Activated naive CD4-positive, alpha-beta T cell treated with anti-CD3 and anti-CD28 coated beads, Interleukin-2, amount 50 U/mL, for 72 hours (primary cell): ENCODE data around the gene SLC44A4. TPM values are rescaled to one million over a fixed set of nuclear protein-coding genes. Genes with fewer than 3 reads are reported as not detected.
"Not testable (repeated sequence)": the region's sequence is repeated elsewhere in the genome, so short reads cannot be mapped to it uniquely, and the experiment has no call there.

ENCODE experiments used
- ATAC-seq, 2 donors: fragments of 150-1000 bp; cut with Tn5 transposase; 2 replicates each; pipeline ENCODE4 v1.10.0; 2021; ENCODE audit warnings: mild to moderate bottlenecking in 2 of 2, moderate library complexity in 2 of 2
- DNase-seq, 2 donors: peaks; one replicate each; pipeline ENCODE4 v3.0.0; 2021 to 2022; ENCODE audit warnings: low spot score in 2 of 2
- H3K27ac Mint-ChIP-seq, 2 donors: one replicate each; pipeline ENCODE4 v1.8.0; 2022; ENCODE audit warnings: mild to moderate bottlenecking in 2 of 2, mixed read lengths in 2 of 2
- H3K36me3 Mint-ChIP-seq, 2 donors: one replicate each; pipeline ENCODE4 v1.8.0; 2022; ENCODE audit warnings: mixed read lengths in 2 of 2
- H3K9me3 Mint-ChIP-seq, 2 donors: one replicate each; pipeline ENCODE4 v1.8.0; 2022; ENCODE audit warnings: mixed read lengths in 2 of 2
- total RNA-seq, 2 donors: library from RNA; stranded (reverse); gene quantifications; one replicate each; pipeline ENCODE4 v1.2.3, GENCODE V29; 2022

SLC44A4 gene
- under 1 TPM in 1 of 2 donors, not detected in 1; 0.29 TPM for total RNA-seq

DNA sequence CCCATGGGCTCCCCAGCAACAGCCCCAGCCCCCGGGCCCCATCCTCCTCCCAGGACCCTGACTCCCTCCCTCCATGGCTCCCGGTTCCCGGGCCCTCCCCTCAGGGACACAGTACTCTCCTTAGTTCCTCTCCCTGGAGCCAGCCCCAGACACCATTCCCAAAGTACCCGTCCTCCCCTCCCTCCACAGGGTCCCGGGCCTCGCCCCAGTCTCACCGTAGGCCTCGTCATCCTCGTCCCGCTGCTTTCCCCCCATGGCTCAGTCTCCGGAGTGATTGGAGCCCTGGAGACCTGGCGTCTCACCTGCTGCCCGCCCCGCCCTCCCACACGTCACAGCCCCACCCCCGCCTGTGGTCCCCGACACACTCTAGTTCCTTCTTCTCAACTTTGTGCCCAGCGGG, at the start of gene SLC44A4:
SLC44A4 (minus strand) TSS at position 272 of the 400 bp plus-strand sequence; CDS start at position 255, 17 bp downstream.
- DNase-seq (no peak), ATAC-seq (no peak)
- Mint-ChIP-seq H3K9me3 (no peaks in the 10 kb centered on the region), H3K36me3 (peaks cover 8 to 9% of the 10 kb centered on the region in 2 donors), H3K27ac (peak within 1 kb of the TSS in 1 of 2 donors; percentile 42)

DNA sequence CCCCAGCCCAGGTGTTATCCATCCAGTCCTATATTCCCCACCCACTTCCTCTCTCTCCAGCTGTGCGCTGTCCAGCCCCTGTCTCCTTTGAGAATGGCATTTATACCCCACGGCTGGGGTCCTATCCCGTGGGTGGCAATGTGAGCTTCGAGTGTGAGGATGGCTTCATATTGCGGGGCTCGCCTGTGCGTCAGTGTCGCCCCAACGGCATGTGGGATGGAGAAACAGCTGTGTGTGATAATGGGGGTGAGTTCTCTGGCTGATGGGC, 49.8 kb upstream of the SLC44A4 start:
- H3K36me3 Mint-ChIP-seq = no peaks in the 10 kb centered on the region
- no peak overlapping the region for H3K27ac Mint-ChIP-seq
- ATAC-seq (no peak), DNase-seq (no peak)
- no peaks in the 10 kb centered on the region for H3K9me3 Mint-ChIP-seq

DNA sequence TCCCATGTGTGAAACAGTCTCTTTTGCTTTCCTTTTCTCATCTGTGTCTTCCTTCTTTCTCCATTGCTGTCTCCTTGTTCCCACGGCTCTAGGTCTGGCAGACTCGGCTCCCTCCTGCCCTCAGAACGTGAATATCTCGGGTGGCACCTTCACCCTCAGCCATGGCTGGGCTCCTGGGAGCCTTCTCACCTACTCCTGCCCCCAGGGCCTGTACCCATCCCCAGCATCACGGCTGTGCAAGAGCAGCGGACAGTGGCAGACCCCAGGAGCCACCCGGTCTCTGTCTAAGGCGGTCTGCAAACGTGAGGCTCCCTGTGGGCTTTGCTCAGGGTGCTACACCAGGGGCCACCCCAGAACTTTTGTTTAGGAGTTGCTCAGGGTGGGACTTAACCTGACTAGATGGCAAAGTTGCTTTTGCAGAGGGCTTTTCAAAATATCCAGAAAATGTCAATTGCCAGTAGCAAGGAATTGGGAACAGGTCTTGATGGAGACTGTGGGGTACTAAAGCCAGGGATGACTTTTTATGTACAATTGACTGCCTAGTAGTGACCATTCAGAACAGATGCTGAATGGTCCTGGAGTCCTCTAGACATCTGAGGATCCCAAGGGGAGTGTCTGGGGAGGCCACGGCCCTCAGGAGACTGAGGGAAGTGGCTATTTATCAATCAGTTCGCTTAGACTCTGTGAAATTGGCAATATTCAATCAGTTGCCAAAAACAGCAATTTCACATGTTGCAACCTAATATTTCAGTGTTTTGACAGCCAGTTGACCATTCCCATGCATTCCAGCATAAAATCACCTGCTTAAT, 49.3 kb upstream of the SLC44A4 start:
- ATAC-seq = no peak
- Mint-ChIP-seq H3K27ac (no peak overlapping the region), H3K9me3 (no peaks in the 10 kb centered on the region), H3K36me3 (no peaks in the 10 kb centered on the region)
- DNase-seq = no peak

DNA sequence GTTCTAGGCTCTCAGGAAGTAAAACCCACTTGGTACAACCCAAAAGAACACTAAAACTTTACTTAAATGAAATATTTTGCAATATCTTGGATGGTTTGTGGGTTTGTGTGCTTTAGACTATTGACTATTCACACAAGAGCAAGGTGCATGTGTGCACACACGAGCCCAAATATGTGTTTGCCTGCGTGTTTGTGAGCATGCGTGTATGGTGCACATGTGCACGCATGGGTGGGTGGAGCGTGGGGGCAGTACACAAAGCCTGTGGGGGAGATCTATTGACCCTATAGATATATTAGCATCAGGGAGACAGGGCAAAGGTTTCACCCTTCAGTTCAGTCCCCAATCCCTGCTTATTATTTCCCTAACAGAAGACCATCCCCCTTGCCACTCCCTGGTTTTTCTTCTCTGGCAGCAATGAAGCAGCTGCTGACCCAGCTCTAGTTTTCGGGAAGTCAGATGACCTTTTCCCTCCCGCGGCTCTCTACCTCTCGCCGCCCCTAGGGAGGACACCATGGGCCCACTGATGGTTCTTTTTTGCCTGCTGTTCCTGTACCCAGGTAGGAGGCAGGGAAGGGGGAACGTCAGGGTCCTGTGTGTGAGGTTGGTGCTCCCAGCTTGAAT, 48.6 kb upstream of the SLC44A4 start, which contains the start of gene C2:
C2 (plus strand) TSS at position 476 of the 621 bp plus-strand sequence; CDS start at position 512, 36 bp downstream.
- H3K9me3 Mint-ChIP-seq = no peaks in the 10 kb centered on the region
- no peaks in the 10 kb centered on the region for H3K36me3 Mint-ChIP-seq
- no peak within 1 kb of the TSS for H3K27ac Mint-ChIP-seq
- no peak for ATAC-seq
- DNase-seq = no peak

DNA sequence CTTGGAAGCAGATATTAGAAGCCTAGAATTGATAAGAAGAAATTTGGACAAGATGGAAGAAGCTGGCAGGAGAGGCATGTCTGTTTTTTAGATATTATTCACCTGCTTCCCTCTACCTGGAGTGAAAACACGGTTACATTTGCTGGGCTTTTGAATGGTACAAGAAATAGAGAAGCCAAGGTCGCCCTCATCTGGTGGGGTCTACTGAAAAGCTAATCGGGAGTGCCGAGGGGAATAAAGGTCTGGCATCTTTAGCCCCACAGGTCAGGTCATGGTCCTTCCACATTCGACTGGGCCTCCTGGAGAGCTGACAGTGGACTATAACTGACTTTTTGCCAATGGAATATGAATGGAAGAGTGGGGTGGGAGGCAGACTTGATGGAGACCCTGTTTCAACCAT, 44.1 kb upstream of the SLC44A4 start:
- DNase-seq = peak in 1 of 2 donors; percentile 32
- no peak overlapping the region for H3K27ac Mint-ChIP-seq
- no peaks in the 10 kb centered on the region for H3K36me3 Mint-ChIP-seq
- H3K9me3 Mint-ChIP-seq = no peaks in the 10 kb centered on the region
- peak in 1 of 2 donors; percentile 60 for ATAC-seq

DNA sequence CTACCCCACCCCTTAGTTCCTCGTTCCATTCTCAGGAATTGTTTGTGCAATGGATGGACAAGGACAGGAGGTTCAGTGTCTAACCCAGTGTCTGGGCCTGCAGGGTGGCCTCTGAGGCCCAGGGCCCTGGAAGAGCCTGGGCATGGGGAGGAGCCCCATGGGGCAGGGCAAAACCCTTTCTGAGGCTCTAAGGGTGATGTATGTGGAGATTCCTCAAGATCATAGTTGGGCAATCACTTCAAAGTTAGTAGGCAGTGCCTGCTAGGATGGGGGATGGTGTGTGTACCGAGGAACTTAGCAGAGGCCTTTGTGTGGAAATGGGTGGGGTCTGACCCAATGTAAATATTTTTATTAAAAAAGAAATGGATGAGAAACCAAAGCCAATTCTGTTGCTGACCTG, 42.0 kb upstream of the SLC44A4 start:
- Mint-ChIP-seq H3K27ac (no peak overlapping the region), H3K9me3 (no peaks in the 10 kb centered on the region)

DNA sequence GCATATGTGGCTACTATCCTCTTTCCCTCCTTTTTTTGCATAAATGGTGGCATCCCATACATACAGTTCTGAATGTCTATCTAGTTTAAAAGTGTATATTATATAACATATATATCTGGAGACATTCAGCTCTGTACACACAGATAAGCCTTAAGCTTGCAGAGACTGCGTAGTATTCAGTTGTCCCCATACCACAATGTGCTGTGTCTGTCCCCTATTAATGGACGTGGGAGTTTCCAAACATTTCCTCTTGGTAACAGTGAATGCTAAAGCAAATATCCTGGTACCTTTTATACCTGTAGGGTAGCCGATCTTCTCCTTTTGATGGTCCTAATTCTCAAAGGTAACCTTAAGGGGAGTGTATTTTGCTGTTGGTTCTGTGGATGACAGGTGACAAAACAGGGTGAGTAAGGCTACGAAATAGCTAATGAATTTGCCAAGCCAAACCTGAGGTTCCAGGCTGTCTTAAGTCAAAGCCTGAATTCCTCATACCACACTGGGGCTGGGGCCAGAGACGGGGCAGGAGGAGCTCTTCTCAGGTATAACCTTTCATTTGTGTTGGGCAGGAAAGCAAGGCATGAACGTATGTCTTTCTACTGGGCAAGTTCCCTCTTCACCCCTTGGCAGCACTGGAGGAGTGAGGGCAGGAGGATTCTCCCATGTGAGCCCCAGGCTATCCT, 41.0 kb upstream of the SLC44A4 start:
- no peaks in the 10 kb centered on the region for H3K9me3 Mint-ChIP-seq
- no peak overlapping the region for H3K27ac Mint-ChIP-seq
- ATAC-seq (no peak), DNase-seq (no peak)
- no peaks in the 10 kb centered on the region for H3K36me3 Mint-ChIP-seq

More for the DNA sequence above, 42.0 kb upstream of the SLC44A4 start:
- no peak for ATAC-seq
- no peak for DNase-seq
- no peaks in the 10 kb centered on the region for H3K36me3 Mint-ChIP-seq

DNA sequence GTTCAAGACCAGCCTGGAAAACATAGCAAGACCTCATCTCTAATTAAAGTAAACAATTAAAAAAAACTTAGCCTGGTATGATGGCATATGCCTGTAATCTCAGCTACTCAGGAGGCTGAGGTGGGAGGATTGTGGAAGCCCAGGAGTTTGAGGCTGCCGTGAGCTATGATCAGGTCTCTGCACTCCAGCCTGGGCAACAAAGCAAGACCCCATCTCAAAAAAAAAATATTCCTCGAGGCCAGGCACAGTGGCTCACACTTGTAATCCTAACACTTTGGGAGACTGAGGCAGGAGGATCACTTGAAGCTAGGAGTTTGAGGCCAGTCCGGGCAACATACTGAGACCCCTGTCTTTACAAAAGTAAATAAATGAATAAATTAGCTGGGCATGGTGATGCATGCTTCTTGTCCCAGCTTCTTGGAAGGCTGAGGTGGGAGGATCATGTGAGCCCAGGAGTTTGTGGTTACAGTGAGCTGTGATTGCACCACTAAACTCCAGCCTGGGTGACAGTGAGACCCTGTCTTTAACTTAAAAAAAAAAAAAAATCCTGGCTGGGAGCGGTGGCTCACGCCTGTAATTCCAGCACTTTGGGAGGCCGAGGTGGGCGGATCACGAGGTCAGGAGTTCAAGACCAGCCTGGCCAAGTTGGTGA, 39.4 kb upstream of the SLC44A4 start:
- DNase-seq = no peak
- H3K36me3 Mint-ChIP-seq = no peaks in the 10 kb centered on the region
- H3K27ac Mint-ChIP-seq = no peak overlapping the region
- no peak for ATAC-seq
- H3K9me3 Mint-ChIP-seq = no peaks in the 10 kb centered on the region

DNA sequence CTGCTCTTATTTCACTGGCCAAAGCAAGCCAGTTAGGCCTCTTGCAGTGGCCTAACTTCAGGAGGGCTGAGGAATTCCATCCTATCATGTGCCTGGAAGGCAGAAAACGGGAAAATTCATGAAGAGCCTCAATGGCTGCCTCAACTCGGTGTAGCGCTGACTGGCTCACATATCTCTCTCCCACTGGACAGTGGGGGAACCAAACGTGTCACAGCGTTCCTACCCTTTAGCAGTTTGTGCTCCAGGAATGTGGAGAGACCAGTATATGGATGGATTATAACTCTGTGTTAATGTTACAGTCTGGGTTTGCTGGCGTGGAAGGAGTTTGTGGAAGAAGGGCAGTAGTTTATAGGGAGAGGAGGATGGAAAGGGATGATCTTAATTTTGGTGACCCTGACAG, 37.0 kb upstream of the SLC44A4 start:
- H3K27ac Mint-ChIP-seq = no peak overlapping the region
- ATAC-seq (no peak), DNase-seq (no peak)
- no peaks in the 10 kb centered on the region for H3K9me3 Mint-ChIP-seq
- no peaks in the 10 kb centered on the region for H3K36me3 Mint-ChIP-seq

DNA sequence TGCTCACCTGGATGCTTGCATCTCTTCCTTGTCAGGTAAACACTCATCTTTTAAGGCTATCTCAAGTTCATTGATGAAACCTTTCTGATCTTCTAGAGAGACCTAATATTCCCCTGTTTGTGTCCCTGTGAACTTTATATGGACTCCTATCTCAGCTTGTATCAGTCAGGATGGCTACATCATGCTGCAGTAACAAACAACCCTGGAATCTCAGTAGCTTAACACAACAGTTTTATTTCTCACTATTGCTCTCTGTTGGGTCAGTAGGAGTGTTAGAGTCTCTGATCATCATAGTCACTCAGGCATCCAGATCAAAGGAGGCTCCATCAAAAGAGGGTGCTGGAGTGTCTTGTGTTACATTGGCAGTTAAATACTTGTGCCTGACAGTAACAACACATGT, 36.6 kb upstream of the SLC44A4 start:
- H3K27ac Mint-ChIP-seq = no peak overlapping the region
- no peaks in the 10 kb centered on the region for H3K36me3 Mint-ChIP-seq
- ATAC-seq (no peak), DNase-seq (no peak)
- no peaks in the 10 kb centered on the region for H3K9me3 Mint-ChIP-seq

DNA sequence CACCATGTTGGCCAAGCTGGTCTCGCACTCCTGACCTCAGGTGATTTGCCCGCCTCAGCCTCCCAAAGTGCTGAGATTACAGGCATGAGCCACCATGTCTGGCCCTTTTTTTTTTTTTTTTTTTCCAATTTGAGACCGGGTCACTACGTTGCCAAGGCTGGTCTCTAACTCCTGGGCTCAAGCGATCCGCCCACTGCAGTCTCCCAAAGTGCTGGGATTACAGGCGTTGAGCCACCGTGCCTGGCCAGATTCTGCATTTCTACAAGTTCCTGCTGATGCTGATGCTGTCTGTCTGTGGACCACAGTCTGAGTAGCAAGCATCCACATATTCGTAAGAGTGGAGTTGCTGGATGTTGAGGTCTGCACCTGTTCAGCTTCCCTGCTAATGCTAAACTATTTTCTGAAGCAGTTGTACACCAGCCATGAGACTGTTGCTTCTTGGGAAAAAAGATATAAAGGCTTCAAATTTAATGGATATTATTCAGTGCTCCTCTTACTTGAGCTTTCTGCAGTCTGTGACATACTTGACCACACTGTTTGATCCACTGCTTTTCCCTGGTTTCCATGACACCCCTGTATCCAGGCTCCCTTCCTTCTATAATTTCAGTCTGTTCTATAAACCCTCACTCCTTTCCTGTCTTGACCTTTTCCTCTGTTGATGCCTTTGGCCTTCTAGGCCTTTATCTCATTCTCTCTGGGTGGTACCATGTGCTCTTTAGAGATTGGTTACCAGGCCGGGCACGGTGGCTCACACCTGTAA, 33.2 kb upstream of the SLC44A4 start:
- DNase-seq = no peak
- H3K27ac Mint-ChIP-seq = no peak overlapping the region
- no peak for ATAC-seq
- no peaks in the 10 kb centered on the region for H3K36me3 Mint-ChIP-seq
- no peaks in the 10 kb centered on the region for H3K9me3 Mint-ChIP-seq

DNA sequence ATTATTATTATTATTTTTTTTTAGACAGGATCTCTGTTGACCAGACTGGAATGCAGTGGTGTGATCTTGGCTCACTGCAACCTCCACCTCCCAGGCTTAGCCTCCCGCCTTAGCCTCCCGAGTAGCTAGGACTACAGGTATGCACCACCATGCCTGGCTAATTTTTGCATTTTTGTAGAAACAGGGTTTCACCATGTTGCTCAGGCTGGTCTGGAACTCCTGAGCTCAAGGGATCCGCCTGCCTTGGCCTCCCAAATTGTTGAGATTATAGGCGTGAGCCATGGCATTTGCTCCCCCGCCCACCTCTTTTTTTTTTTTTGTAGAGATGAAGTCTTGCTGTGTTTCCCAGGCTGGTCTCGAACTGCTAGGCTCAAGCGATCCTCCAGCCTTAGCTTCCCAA, 30.5 kb upstream of the SLC44A4 start:
- ATAC-seq, DNase-seq, H3K36me3 Mint-ChIP-seq, H3K9me3 Mint-ChIP-seq: not testable (repeated sequence)
- peak overlapping the region in 1 of 2 donors; percentile 72 for H3K27ac Mint-ChIP-seq

DNA sequence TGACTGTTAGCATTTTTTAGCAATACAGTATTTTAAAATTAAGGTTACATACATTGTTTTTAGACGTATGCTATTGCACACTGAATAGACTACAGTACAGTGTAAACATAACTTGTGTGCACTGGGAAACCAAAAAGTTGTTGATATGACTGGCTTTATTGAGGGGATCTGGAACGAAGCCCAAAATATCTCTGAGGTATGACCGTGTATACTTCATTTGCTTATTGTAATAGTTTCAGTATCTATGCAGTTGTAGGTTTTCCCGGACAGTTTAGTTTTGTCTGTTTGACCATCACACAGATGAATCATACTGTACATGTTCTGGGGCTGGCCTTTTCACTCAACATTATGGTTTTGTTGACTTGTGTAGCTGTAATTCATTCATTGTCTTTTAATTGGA, 30.0 kb upstream of the SLC44A4 start:
- Mint-ChIP-seq H3K9me3 (no peaks in the 10 kb centered on the region), H3K27ac (no peak overlapping the region), H3K36me3 (no peaks in the 10 kb centered on the region)
- ATAC-seq = peak; percentile 55 to 80
- no peak for DNase-seq

DNA sequence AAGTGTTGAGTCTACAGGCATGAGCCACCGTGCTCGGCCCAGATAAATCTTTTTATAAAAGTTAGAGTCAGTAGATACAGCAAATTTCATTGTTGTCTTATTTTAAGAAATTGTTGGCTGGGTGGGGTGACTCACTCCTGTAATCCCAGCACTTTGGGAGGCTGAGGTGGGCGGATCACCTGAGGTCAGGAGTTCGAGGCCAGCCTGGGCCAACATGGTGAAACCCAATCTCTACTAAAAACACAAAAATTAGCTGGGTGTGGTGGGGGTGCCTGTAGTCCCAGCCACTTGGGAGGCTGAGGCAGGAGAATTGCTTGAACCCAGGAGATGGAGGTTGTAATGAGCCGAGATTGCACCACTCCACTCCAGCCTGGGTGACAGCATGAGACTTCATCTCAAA, 29.5 kb upstream of the SLC44A4 start:
- not testable (repeated sequence) for H3K27ac Mint-ChIP-seq, H3K36me3 Mint-ChIP-seq, DNase-seq, ATAC-seq, H3K9me3 Mint-ChIP-seq

DNA sequence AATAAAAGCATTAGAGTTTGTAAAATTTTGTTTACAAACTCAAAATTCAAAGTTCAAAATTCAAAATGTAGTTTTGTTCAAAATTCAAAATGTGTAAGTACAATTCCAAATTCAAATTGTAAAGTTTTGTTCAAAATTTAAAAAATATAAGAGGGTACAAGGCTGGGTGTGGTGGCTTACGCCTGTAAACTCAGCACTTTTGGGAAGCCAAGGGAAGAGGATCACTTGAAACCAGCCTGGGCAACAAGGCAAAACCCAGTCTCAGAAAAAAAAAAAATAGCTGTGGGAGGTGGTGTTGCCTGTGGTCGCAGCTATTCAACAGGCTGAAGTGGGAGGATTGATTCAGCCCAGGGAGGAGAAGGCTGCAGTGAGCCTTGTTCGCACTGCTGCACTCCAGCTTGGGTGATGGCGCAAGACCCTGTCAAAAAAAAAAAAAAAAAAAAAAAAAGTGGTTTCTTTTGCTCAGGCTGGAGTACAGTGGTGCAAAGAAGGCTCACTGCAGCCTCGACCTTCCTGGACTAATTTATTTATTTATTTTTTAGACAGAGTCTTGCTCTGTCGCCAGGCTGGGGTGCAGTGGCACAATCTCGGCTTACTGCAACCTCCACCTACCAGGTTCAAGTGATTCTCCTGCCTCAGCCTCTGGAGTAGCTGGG, 28.5 kb upstream of the SLC44A4 start:
- ATAC-seq = no peak
- no peak for DNase-seq
- Mint-ChIP-seq H3K27ac (no peak overlapping the region), H3K36me3 (no peaks in the 10 kb centered on the region), H3K9me3 (no peaks in the 10 kb centered on the region)

DNA sequence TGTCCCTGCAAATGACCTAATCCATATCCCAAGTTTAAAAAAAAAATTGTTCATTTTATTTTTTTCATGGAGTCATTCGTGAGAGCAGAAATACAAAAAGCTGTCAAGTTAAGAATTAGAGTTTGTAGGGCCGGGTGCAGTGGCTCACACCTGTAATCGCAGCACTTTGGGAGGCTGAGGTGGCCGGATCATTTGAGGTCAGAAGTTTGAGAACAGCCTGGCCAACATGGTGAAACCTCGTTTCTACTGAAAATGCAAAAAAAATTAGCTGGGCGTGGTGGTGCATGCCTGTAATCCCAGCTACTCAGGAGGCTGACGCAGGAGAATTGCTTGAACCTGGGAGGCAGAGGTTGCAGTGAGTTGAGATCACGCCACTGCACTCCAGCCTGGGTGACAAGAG, 27.9 kb upstream of the SLC44A4 start:
- not testable (repeated sequence) for ATAC-seq, H3K36me3 Mint-ChIP-seq, H3K9me3 Mint-ChIP-seq, DNase-seq
- H3K27ac Mint-ChIP-seq = peak overlapping the region in 1 of 2 donors; percentile 14
